Right ventricle myocardium superior (tissue), 1 donor: ENCODE data around the gene CTTNBP2NL. TPM values are rescaled to one million over a fixed set of nuclear protein-coding genes. Genes with fewer than 3 reads are reported as not detected.
A peak's percentile ranks its signal among the peaks of the same experiment; 100 is the strongest.
"Not testable (repeated sequence)": the region's sequence is repeated elsewhere in the genome, so short reads cannot be mapped to it uniquely, and the experiment has no call there.

Source experiments
- ATAC-seq: fragments of 200-7000 bp; cut with Tn5 transposase; one replicate; pipeline ENCODE4 v1.9.1; 2020; ENCODE audit warnings: mild to moderate bottlenecking; ENCODE audit not compliant: poor library complexity
- DNase-seq: peaks from one replicate; pipeline ENCODE4 v3.0.0-alpha.2; 2020
- intact Hi-C: fragments of 100-400 bp; cut with DNase I; formaldehyde crosslinking; loops from one replicate; pipeline ENCODE4 v1.11.2; 2022
- total RNA-seq: library from RNA; stranded (reverse); fragmentation: NEBNext Ultra II Directional; extraction: Animal tissue kit (Norgen Biotek cat#: 25700); gene quantifications from one replicate; pipeline ENCODE4 v1.2.1, GENCODE V29; 2021
- donor health status: DM: no; HTN: yes; CAD: no; lungs with severe emphysema.

The CTTNBP2NL gene
- total RNA-seq, 1 donor from 2014 or later: 12.6 TPM

- no peak for ATAC-seq
- DNase-seq: no peak
- intact Hi-C loops: no loop called here
These were observed 6.9 kb downstream of the CTTNBP2NL start for GRCh38 chr1:112402682-112403643.

GRCh38 chr1:112406771-112407170, 10.8 kb downstream of the CTTNBP2NL start:
- DNase-seq (no peak), ATAC-seq (no peak)
- intact Hi-C loops: no loop called here

- intact Hi-C loops: no loop called here
- ATAC-seq (no peak), DNase-seq (no peak)
These were observed 13.4 kb downstream of the CTTNBP2NL start for GRCh38 chr1:112409414-112409813.

GRCh38 chr1:112410673-112411072, 14.7 kb downstream of the CTTNBP2NL start:
- no peak for ATAC-seq
- intact Hi-C loops: no loop called here
- no peak for DNase-seq

- intact Hi-C loops: no loop called here
- no peak for DNase-seq
- ATAC-seq: no peak
These were observed 21.3 kb downstream of the CTTNBP2NL start for GRCh38 chr1:112417271-112417670.

- intact Hi-C loops: no loop called here
- ATAC-seq: no peak
- no peak for DNase-seq
These were observed 22.3 kb downstream of the CTTNBP2NL start for GRCh38 chr1:112418099-112418892.

GRCh38 chr1:112423207-112423606, 27.2 kb downstream of the CTTNBP2NL start:
- ATAC-seq (no peak), DNase-seq (no peak)
- intact Hi-C loops: no loop called here

GRCh38 chr1:112423666-112424065, 27.7 kb downstream of the CTTNBP2NL start:
- ATAC-seq, intact Hi-C loops, DNase-seq: not testable (repeated sequence)

GRCh38 chr1:112429749-112430148, 33.7 kb downstream of the CTTNBP2NL start:
- ATAC-seq (no peak), DNase-seq (no peak)
- intact Hi-C loops: no loop called here

GRCh38 chr1:112431038-112431437, 35.0 kb downstream of the CTTNBP2NL start:
- DNase-seq: no peak
- intact Hi-C loops: no loop called here
- ATAC-seq: peak; percentile 36

- no peak for ATAC-seq
- no peak for DNase-seq
- intact Hi-C loops: no loop called here
These were observed 39.4 kb downstream of the CTTNBP2NL start for GRCh38 chr1:112435448-112435847.

GRCh38 chr1:112436384-112437156, 40.6 kb downstream of the CTTNBP2NL start:
- DNase-seq: no peak
- intact Hi-C loops: no loop called here

GRCh38 chr1:112438156-112438555, 42.1 kb downstream of the CTTNBP2NL start:
- intact Hi-C loops, ATAC-seq, DNase-seq: not testable (repeated sequence)

More at GRCh38 chr1:112436384-112437156, 40.6 kb downstream of the CTTNBP2NL start:
- peak; percentile 51 for ATAC-seq

GRCh38 chr1:112439592-112439991, 43.6 kb downstream of the CTTNBP2NL start:
- ATAC-seq: peak; percentile 29
- intact Hi-C loops: no loop called here
- DNase-seq: no peak

GRCh38 chr1:112440574-112440973, 44.6 kb downstream of the CTTNBP2NL start:
- intact Hi-C loops: no loop called here
- DNase-seq (no peak), ATAC-seq (no peak)

GRCh38 chr1:112444269-112444668, 48.3 kb downstream of the CTTNBP2NL start:
- ATAC-seq: no peak
- DNase-seq: no peak
- intact Hi-C loops: no loop called here

GRCh38 chr1:112445596-112445995, 49.6 kb downstream of the CTTNBP2NL start:
- ATAC-seq (no peak), DNase-seq (no peak)
- intact Hi-C loops: no loop called here

GRCh38 chr1:112446411-112446810, 50.4 kb downstream of the CTTNBP2NL start:
- DNase-seq (no peak), ATAC-seq (no peak)
- intact Hi-C loops: no loop called here
